BJ (cell line): ENCODE results near the gene ENGASE. TPM values are rescaled to one million over a fixed set of nuclear protein-coding genes. Genes with fewer than 3 reads are reported as not detected.

Experiments used
- CTCF ChIA-PET: fragments of 350-600 bp; formaldehyde crosslinking; extraction: SDS; loops from one replicate; lab custom pipeline; 2021; ENCODE audit warnings: antibody characterized with exemption, inconsistent platforms; lab: Yijun Ruan, JAX
- POLR2A ChIA-PET: fragments of 300-600 bp; sonication (Branson Sonifier 250); formaldehyde crosslinking; extraction: SDS; loops from one replicate; lab custom pipeline; 2021; ENCODE audit warnings: antibody characterized with exemption; lab: Charles Lee
- DNase-seq: peaks from one replicate; pipeline ENCODE4 v3.0.0-alpha.2; 2011; ENCODE audit warnings: low read depth
- H3K27me3 ChIP-seq: 2 replicates; pipeline ENCODE4 v1.6.0; 2011; ENCODE audit warnings: low read length; ENCODE audit not compliant: control insufficient read depth, insufficient read depth
- H3K36me3 ChIP-seq: 2 replicates; pipeline ENCODE4 v1.5.1; 2011; ENCODE audit warnings: low read length; ENCODE audit not compliant: control insufficient read depth, insufficient read depth
- H3K4me3 ChIP-seq: 2 replicates; pipeline ENCODE4 v1.5.1; 2011; ENCODE audit warnings: low read depth, mild to moderate bottlenecking, control low read depth, low read length
- polyA plus RNA-seq: library from polyadenylated mRNA; depleted of rRNA; stranded (reverse); fragments of >200 nt; gene quantifications from 2 replicates; pipeline ENCODE4 v1.2.3, GENCODE V29; 2011
- TF ChIP-seq, protein P1 (sequence below): IDR thresholded peaks from 2 replicates; pipeline ENCODE4 v1.5.1; 2011; ENCODE audit warnings: low read depth, mild to moderate bottlenecking, control low read depth, inconsistent platforms, low read length, moderate library complexity; ENCODE audit not compliant: insufficient read depth

The ENGASE gene
- polyA plus RNA-seq, 1 experiment = 7.4 TPM

DNA sequence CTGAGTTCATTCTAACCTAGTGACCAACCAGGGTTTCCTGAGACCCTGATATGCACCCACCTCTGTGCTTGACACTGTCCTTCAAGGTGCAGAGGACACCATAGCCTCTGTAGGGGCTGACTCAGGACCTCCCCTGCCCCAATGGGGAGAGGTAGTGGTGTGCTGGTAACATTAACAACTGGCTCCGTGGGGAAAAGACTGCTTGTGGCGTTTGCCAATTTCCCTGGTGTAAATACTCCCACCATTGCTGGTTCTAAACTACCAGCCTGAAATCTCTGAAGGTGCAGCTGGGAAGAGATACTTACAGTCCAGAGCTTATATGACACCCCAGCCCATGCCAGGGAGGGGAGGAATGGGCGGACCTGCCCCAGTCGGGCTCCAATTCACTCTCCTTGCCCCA lies 54.9 kb downstream of the ENGASE start:
- CTCF ChIA-PET = no interaction called here
- POLR2A ChIA-PET = no interaction called here
- peaks cover 5% of the 10 kb centered on the region for H3K27me3 ChIP-seq
- no peak for DNase-seq
- H3K4me3 ChIP-seq = no peak overlapping the region
- H3K36me3 ChIP-seq = no peaks in the 10 kb centered on the region
- TF ChIP-seq, protein P1, sequence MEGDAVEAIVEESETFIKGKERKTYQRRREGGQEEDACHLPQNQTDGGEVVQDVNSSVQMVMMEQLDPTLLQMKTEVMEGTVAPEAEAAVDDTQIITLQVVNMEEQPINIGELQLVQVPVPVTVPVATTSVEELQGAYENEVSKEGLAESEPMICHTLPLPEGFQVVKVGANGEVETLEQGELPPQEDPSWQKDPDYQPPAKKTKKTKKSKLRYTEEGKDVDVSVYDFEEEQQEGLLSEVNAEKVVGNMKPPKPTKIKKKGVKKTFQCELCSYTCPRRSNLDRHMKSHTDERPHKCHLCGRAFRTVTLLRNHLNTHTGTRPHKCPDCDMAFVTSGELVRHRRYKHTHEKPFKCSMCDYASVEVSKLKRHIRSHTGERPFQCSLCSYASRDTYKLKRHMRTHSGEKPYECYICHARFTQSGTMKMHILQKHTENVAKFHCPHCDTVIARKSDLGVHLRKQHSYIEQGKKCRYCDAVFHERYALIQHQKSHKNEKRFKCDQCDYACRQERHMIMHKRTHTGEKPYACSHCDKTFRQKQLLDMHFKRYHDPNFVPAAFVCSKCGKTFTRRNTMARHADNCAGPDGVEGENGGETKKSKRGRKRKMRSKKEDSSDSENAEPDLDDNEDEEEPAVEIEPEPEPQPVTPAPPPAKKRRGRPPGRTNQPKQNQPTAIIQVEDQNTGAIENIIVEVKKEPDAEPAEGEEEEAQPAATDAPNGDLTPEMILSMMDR = no peak

DNA sequence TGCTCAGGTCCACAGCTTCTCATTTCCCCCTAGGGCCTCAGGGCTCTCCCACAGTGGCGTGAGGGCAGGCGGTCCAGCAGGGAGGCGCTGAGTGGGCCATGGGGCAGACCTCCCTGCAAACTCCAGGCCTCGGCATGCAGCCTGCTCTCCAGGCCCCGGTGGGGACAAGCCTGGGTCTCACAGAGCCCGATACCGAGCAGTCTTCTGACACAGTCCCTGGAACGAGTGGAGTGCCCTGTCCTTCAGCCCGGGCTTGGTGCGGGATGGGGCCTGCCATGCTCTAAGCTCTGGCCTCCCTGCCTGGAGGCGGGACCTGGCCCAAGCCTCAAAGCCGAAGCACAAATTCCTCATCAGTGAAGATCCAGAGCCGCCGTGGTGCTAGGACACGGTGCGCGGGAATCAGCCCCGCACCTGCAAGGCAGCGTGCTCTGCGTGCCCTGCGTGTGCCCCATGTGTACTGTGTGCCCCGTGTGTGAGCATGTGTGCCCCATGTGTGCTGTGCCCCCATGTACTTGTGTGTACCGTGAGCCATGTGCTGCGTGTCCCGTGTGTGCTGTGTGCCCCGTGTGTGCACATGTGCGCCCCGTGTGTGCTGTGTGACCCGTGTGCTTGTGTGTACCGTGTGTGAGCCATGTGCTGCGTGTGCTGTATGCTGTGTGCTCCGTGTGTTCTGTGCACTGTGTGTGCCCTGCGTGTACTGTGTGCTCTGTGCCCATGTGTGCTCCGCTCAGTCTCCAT lies 56.1 kb downstream of the ENGASE start:
- H3K27me3 ChIP-seq = peaks cover 5% of the 10 kb centered on the region
- ChIA-PET CTCF (interaction anchor here (0.8 kb wide), 1 partner anchor 235 kb away, joined by 3 read pairs; no protein-coding TSS in a partner anchor), POLR2A (no interaction called here)
- no peaks in the 10 kb centered on the region for H3K36me3 ChIP-seq
- TF ChIP-seq, protein P1 = no peak
- no peak for DNase-seq
- no peak overlapping the region for H3K4me3 ChIP-seq

GRCh38 chr17:79131274-79131635 lies 56.6 kb downstream of the ENGASE start:
- DNase-seq = no peak
- H3K27me3 ChIP-seq = peaks cover 3% of the 10 kb centered on the region
- TF ChIP-seq, protein P1 = no peak
- H3K4me3 ChIP-seq = no peak overlapping the region
- H3K36me3 ChIP-seq = no peaks in the 10 kb centered on the region
- ChIA-PET CTCF (interaction anchor here (0.8 kb wide), 1 partner anchor 235 kb away, joined by 3 read pairs; no protein-coding TSS in a partner anchor), POLR2A (no interaction called here)

GRCh38 chr17:79131701-79132100 lies 57.1 kb downstream of the ENGASE start:
- Histone ChIP-seq H3K27me3 (peaks cover 2% of the 10 kb centered on the region), H3K4me3 (no peak overlapping the region), H3K36me3 (no peaks in the 10 kb centered on the region)
- ChIA-PET POLR2A (no interaction called here), CTCF (interaction anchor here (0.8 kb wide), 1 partner anchor 234 kb away, joined by 3 read pairs; no protein-coding TSS in a partner anchor)
- TF ChIP-seq, protein P1 = no peak
- DNase-seq = no peak

DNA sequence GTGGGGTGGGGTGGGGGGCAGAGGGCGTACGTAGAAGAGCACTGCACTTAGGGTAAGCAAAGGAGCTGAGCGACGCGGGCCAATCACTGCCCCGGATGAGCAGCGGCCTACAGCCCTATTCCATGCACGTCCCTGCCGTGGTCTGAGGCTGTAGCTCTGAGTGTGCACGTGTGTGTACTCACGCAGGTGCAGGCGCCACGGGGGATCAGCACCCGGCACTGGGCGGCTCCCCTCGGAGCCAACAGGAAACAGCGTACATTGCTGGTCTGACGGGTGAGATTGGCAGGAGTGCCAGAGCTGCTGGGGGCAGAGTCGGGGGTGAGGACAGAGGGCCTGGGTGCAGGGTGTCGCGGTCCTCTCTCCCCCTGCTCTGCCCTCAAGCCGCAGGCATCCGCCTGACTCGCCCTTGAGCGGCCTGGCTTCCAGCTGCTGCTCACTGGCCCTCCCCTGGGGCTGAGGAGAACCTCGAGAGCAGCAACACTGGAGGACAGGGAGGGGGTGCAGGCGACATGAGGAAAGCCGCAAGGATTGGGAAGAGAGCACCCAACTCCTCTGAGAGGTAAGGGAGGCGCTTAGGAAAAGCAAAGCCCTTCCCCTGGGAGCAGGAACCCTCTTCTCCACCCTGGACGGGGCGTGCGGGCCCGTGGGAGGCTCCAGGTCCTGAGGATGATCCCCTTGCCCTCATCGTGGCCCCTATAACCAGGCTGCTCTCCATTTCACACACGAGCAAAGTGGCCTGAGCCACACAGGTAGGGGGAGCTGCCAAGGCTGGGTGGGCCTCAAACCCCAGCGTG lies 57.8 kb downstream of the ENGASE start:
- Histone ChIP-seq H3K27me3 (no peaks in the 10 kb centered on the region; the same call in 1 of the 2 replicates), H3K36me3 (no peaks in the 10 kb centered on the region), H3K4me3 (no peak overlapping the region)
- CTCF ChIA-PET = no interaction called here
- no peak for DNase-seq
- TF ChIP-seq, protein P1 = no peak
- POLR2A ChIA-PET = no interaction called here
